Measurements from ENCODE around the gene NCF4.

The NCF4 gene

GRCh38 chr22:36924151-36924698 lies 63.4 kb downstream of the NCF4 start:
- TF ChIP-seq EZH2phosphoT487 (IDR thresholded peaks at IDR 0.05; ENCODE audit: low read length) (no peak), CTCF (IDR thresholded peaks at IDR 0.05; ENCODE audit: low read length) (no peak), EZH2 (optimal IDR thresholded peaks at IDR 0.05; ENCODE audit: low read depth, low read length) (no peak)

GRCh38 chr22:36925388-36926290 lies 64.8 kb downstream of the NCF4 start:
- H3K4me1 ChIP-seq (ENCODE audit: low read length): peaks cover 50% of the 10 kb centered on the region
- H3K9ac ChIP-seq (ENCODE audit: low read length): no peak overlapping the region

More at GRCh38 chr22:36924151-36924698, 63.4 kb downstream of the NCF4 start:
- Histone ChIP-seq H2AFZ (ENCODE audit: low read length) (no peak overlapping the region), H3K4me3 (ENCODE audit: low read length) (no peak overlapping the region), H3F3A (ENCODE audit: insufficient read depth, low read length) (peaks cover 11% of the 10 kb centered on the region), H3K27me3 (replicated peaks; ENCODE audit: insufficient read depth, low read length) (no peaks in the 10 kb centered on the region), H4K20me1 (ENCODE audit: insufficient read depth, low read length) (no peaks in the 10 kb centered on the region), H3K9ac (ENCODE audit: low read length) (no peak overlapping the region), H3K79me2 (ENCODE audit: low read length) (peaks cover 73% of the 10 kb centered on the region), H3K27ac (ENCODE audit: low read length) (no peak overlapping the region), H3K9me2 (replicated peaks; ENCODE audit: insufficient read depth, low read length) (no peaks in the 10 kb centered on the region), H3K4me1 (ENCODE audit: low read length) (peaks cover 37% of the 10 kb centered on the region), H3K4me2 (ENCODE audit: low read depth, low read length) (no peak overlapping the region), H3K9me3 (replicated peaks; ENCODE audit: insufficient read depth, low read length) (no peaks in the 10 kb centered on the region), H3K36me3 (replicated peaks; ENCODE audit: insufficient read depth, low read length) (peaks cover 9% of the 10 kb centered on the region; the same call in 1 of the 2 replicates)
- DNase-seq: no peak

GRCh38 chr22:36926309-36926708 lies 65.5 kb downstream of the NCF4 start:
- no peak for DNase-seq
- Histone ChIP-seq H3K27ac (ENCODE audit: low read length) (no peak overlapping the region), H3K4me2 (ENCODE audit: low read depth, low read length) (no peak overlapping the region), H3F3A (ENCODE audit: insufficient read depth, low read length) (peaks cover 25% of the 10 kb centered on the region), H2AFZ (ENCODE audit: low read length) (no peak overlapping the region), H3K36me3 (replicated peaks; ENCODE audit: insufficient read depth, low read length) (no peaks in the 10 kb centered on the region; the same call in 1 of the 2 replicates), H3K4me3 (ENCODE audit: low read length) (no peak overlapping the region), H3K79me2 (ENCODE audit: low read length) (peaks cover 61% of the 10 kb centered on the region), H3K9me3 (replicated peaks; ENCODE audit: insufficient read depth, low read length) (no peaks in the 10 kb centered on the region), H3K27me3 (replicated peaks; ENCODE audit: insufficient read depth, low read length) (no peaks in the 10 kb centered on the region), H3K9me2 (replicated peaks; ENCODE audit: insufficient read depth, low read length) (no peaks in the 10 kb centered on the region), H4K20me1 (ENCODE audit: insufficient read depth, low read length) (no peaks in the 10 kb centered on the region), H3K4me1 (ENCODE audit: low read length) (peaks cover 57% of the 10 kb centered on the region), H3K9ac (ENCODE audit: low read length) (no peak overlapping the region)
- TF ChIP-seq CTCF (IDR thresholded peaks at IDR 0.05; ENCODE audit: low read length) (no peak), EZH2phosphoT487 (IDR thresholded peaks at IDR 0.05; ENCODE audit: low read length) (no peak), EZH2 (optimal IDR thresholded peaks at IDR 0.05; ENCODE audit: low read depth, low read length) (no peak)

More at GRCh38 chr22:36925388-36926290, 64.8 kb downstream of the NCF4 start:
- Histone ChIP-seq H2AFZ (ENCODE audit: low read length) (no peak overlapping the region), H4K20me1 (ENCODE audit: insufficient read depth, low read length) (no peaks in the 10 kb centered on the region), H3F3A (ENCODE audit: insufficient read depth, low read length) (peaks cover 25% of the 10 kb centered on the region), H3K27ac (ENCODE audit: low read length) (no peak overlapping the region), H3K27me3 (replicated peaks; ENCODE audit: insufficient read depth, low read length) (no peaks in the 10 kb centered on the region), H3K9me3 (replicated peaks; ENCODE audit: insufficient read depth, low read length) (no peaks in the 10 kb centered on the region), H3K4me2 (ENCODE audit: low read depth, low read length) (no peak overlapping the region), H3K4me3 (ENCODE audit: low read length) (no peak overlapping the region), H3K79me2 (ENCODE audit: low read length) (peaks cover 61% of the 10 kb centered on the region), H3K9me2 (replicated peaks; ENCODE audit: insufficient read depth, low read length) (no peaks in the 10 kb centered on the region), H3K36me3 (replicated peaks; ENCODE audit: insufficient read depth, low read length) (no peaks in the 10 kb centered on the region; the same call in 1 of the 2 replicates)
- TF ChIP-seq CTCF (IDR thresholded peaks at IDR 0.05; ENCODE audit: low read length): no peak
- no peak for TF ChIP-seq EZH2 (optimal IDR thresholded peaks at IDR 0.05; ENCODE audit: low read depth, low read length)
- no peak for TF ChIP-seq EZH2phosphoT487 (IDR thresholded peaks at IDR 0.05; ENCODE audit: low read length)
- no peak for DNase-seq

All from MM.1S (cell line).